Activated CD4-positive, CD25-positive, alpha-beta regulatory T cell (primary cell): ENCODE measurements around the gene CROCC.
"Not testable (repeated sequence)": the region's sequence is repeated elsewhere in the genome, so short reads cannot be mapped to it uniquely, and the experiment has no call there.

Source experiments
- DNase-seq, 4 experiments: peaks; one replicate each; lab custom pipeline; 2025; lab: John Stamatoyannopoulos, UW

The CROCC gene

DNA sequence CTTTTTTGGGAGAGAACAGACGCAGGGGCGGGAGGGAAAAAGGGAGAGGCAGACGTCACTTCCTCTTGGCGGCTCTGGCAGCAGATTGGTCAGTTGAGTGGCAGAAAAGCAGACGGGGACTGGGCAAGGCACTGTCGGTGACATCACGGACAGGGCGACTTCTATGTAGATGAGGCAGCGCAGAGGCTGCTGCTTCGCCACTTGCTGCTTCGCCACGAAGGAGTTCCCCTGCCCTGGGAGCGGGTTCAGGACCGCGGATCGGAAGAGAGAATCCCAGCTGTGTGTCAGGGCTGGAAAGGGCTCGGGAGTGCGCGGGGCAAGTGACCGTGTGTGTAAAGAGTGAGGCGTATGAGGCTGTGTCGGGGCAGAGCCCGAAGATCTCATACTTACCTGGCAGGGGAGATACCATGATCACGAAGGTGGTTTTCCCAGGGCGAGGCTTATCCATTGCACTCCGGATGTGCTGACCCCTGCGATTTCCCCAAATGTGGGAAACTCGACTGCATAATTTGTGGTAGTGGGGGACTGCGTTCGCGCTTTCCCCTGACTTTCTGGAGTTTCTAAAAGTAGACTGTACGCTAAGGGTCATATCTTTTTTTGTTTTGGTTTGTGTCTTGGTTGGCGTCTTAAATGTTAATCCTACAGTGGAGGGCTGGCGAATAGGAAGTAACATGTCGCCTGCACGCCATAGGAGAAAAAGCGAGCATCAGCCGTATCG lies 26.0 kb upstream of the CROCC start, which contains the start of gene RNU1-2:
Gene RNU1-2 (plus strand): TSS at position 383 of the 718 bp plus-strand sequence.
- DNase-seq: peak; percentile 50 to 74 (median 63)

- DNase-seq: peak; percentile 22 to 74 (median 54)
These were observed 25.2 kb upstream of the CROCC start for GRCh38 chr1:16896316-16897055.

GRCh38 chr1:16897653-16898052 lies 24.1 kb upstream of the CROCC start:
- DNase-seq: not testable (repeated sequence)

DNA sequence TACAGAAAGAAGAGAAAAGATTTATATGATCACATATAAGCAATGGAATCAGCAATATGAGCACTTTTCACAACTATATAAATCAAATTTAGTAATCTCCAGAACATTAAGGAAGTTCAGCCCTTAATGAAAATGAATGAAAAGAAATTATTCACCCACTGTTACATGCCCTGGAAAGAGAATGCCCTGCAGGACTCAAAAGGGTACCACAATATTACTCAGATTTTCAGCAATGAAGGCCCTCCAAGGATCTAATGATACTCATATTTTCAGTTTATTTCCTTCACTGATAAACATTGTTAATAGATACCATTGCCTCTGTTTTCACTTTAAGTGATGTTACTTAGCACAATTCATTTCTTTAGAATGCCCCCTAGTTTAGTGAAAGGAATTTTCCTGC lies 23.4 kb upstream of the CROCC start:
- DNase-seq: not testable (repeated sequence)

GRCh38 chr1:16899020-16899419 lies 22.7 kb upstream of the CROCC start:
- DNase-seq: not testable (repeated sequence)

DNA sequence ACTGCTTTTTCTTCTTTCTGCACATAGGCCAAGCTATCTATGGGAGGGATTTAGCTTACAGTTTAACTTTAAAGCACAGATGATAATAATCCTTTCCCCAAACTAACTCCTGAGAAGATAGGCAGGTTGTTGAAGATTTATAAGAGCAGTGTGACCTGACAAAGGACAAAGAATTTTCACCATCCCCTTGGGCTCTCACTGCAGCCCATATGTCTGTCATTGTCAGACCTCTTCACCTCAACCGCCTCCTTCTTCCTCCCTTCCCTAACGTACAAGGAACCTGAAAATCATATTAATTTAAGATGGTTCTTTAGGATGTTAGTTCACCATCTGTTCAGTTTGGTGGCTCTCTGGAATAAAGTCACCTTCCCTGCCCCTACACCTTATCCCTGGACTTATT lies 21.0 kb upstream of the CROCC start:
- no peak for DNase-seq

GRCh38 chr1:16901371-16901770 lies 20.4 kb upstream of the CROCC start:
- not testable (repeated sequence) for DNase-seq

- no peak for DNase-seq
These were observed 18.7 kb upstream of the CROCC start for GRCh38 chr1:16903054-16903453.

GRCh38 chr1:16903458-16903796 lies 18.3 kb upstream of the CROCC start:
- DNase-seq: no peak

GRCh38 chr1:16904560-16905109 lies 17.1 kb upstream of the CROCC start:
- peak; percentile 97 to 100 (median 98) for DNase-seq

- peak in 2 of 4 experiments; percentile 21 to 32 for DNase-seq
These were observed 16.4 kb upstream of the CROCC start for GRCh38 chr1:16905110-16905867.

GRCh38 chr1:16905868-16906702 lies 15.6 kb upstream of the CROCC start:
- DNase-seq: no peak

GRCh38 chr1:16906873-16907272 lies 14.9 kb upstream of the CROCC start:
- DNase-seq: no peak

- no peak for DNase-seq
These were observed 13.6 kb upstream of the CROCC start for GRCh38 chr1:16907870-16908758.

DNA sequence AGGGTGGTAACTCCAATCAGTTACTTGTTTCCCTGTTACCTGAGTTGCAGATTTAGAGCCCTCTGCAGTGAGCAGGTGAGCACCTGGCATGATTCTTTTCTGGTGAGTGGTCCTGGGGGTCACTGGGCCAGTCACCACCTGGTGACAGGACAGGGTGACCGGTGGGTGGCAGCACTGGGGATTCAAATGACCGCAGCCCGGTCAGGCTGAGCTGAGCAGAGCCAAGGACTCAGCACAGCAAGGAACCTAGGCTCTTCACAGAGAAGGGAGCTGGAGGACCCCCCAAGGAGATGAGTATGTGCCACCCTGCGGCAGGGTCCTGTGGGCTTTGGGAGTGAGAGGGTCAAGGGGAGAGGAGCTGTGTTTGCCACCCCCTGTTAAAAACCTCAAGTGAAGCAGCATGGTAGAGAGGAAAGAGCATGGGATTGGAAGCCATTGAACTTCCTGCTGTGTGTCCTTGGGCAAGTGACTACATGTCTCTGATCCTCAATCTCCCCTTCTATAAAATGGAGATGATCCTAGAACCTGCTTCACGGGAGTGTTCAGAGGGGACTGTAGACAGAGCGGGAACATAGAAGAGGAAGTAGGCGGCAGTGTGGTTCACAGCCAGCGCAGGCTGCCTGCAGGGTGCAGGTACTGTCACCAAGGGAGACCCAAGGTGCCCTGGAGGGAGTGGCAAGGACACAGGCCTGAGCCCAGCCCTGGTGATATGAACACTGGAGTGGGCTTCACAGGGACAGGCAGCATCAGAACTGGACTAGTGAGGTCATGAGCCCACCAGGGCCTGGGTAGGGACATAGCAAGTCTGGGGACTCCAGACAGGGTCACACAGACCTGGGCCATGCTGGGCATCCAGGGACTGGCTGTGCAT lies 9.6 kb upstream of the CROCC start:
- DNase-seq: not testable (repeated sequence)

GRCh38 chr1:16912742-16913141 lies 9.0 kb upstream of the CROCC start:
- not testable (repeated sequence) for DNase-seq

- no peak for DNase-seq
These were observed 8.4 kb upstream of the CROCC start for GRCh38 chr1:16913181-16913832.

DNA sequence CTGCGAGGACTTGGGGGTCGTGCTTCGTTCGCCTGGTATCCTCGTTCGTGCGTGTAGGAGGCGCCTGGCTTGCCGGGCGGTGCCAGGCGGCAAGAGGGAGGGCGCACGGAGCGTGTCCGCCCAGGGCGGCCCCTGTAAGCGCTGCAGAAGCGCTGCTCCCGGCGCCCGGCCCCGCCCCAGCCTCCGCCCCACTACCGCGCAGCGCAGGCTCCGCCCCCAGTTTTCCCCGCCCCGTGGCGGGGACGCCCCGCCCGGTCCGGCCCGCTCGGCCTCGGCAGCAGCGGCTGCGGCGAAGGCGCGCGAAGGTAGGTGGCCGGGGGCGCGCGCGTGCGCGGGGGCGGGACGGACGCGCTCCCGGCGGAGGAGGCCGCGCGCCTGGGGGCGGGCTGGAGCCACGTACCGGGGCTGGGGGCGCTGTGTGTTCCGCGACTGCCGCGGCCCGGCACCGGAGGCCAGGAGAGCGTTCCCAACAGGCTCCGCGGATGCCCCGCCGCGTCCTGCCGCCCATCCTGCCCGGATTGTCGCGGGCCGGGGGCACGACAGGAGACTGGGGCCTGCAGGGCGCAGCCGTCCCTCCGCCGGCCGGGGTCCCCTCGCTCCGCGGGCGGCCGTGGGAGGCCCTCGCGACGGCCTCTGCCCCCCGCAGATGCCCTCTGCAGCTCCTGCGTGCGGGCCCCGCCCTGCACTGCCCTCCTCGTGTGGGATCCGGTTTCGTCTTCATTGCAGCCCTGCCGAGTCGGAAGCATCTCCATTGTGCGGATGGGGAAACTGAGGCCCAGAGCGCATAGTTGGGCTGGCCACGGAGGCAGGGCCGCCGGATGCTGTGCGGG lies 7.7 kb upstream of the CROCC start:
- peak; percentile 93 to 98 (median 96) for DNase-seq
